Stimulated activated CD4-positive, alpha-beta T cell treated with anti-CD3 and anti-CD28 coated beads, Interleukin-1b, Interleukin-23, amount 100 ng/mL, for 24 hours (primary cell): Measurements from ENCODE around the gene NR2F1-AS1.

Experiments
- DNase-seq, 4 experiments: peaks; one replicate each; pipeline ENCODE4 v3.0.0-alpha.2; 2020; ENCODE audit warnings: low read depth in 4 of 4, low spot score in 1 of 4

NR2F1-AS1 gene

GRCh38 chr5:93589152-93589828 lies 8.3 kb upstream of the NR2F1-AS1 start:
- no peak for DNase-seq

- DNase-seq = no peak
These were observed 7.5 kb upstream of the NR2F1-AS1 start for GRCh38 chr5:93588352-93589151.

- no peak for DNase-seq
These were observed 6.8 kb upstream of the NR2F1-AS1 start for GRCh38 chr5:93587597-93588351.

- no peak for DNase-seq
These were observed 5.9 kb upstream of the NR2F1-AS1 start for GRCh38 chr5:93586736-93587596.

GRCh38 chr5:93585767-93586385 lies 4.9 kb upstream of the NR2F1-AS1 start:
- no peak for DNase-seq

GRCh38 chr5:93585041-93585766 lies 4.2 kb upstream of the NR2F1-AS1 start:
- DNase-seq = no peak

- no peak for DNase-seq
These were observed 3.6 kb upstream of the NR2F1-AS1 start for GRCh38 chr5:93584596-93585040.

GRCh38 chr5:93583768-93584595 lies 3.0 kb upstream of the NR2F1-AS1 start:
- no peak for DNase-seq

- no peak for DNase-seq
These were observed 2.4 kb upstream of the NR2F1-AS1 start for GRCh38 chr5:93583439-93583767.

GRCh38 chr5:93582677-93583438 lies 1.8 kb upstream of the NR2F1-AS1 start, which contains the start of gene NR2F1:
TSS of gene NR2F1 (plus strand) at chr5:93583222. CDS start at chr5:93585024, 1,802 bp downstream.
- no peak for DNase-seq

- no peak for DNase-seq
These were observed 1.1 kb upstream of the NR2F1-AS1 start for GRCh38 chr5:93582167-93582462.

GRCh38 chr5:93580063-93580926 lies 724 bp downstream of the NR2F1-AS1 start:
- no peak for DNase-seq

- no peak for DNase-seq
These were observed 1.3 kb downstream of the NR2F1-AS1 start for GRCh38 chr5:93579692-93580062.

GRCh38 chr5:93578813-93579691 lies 2.0 kb downstream of the NR2F1-AS1 start:
- no peak for DNase-seq

- DNase-seq = no peak
These were observed 2.9 kb downstream of the NR2F1-AS1 start for GRCh38 chr5:93577854-93578812.
